Measurements from ENCODE around the gene CLDN34. TPM values are rescaled to one million over a fixed set of nuclear protein-coding genes. Genes with fewer than 3 reads are reported as not detected.

Gene CLDN34
- total RNA-seq, 4 donors from 2014 or later: 1.2 TPM; not detected in 3

DNA sequence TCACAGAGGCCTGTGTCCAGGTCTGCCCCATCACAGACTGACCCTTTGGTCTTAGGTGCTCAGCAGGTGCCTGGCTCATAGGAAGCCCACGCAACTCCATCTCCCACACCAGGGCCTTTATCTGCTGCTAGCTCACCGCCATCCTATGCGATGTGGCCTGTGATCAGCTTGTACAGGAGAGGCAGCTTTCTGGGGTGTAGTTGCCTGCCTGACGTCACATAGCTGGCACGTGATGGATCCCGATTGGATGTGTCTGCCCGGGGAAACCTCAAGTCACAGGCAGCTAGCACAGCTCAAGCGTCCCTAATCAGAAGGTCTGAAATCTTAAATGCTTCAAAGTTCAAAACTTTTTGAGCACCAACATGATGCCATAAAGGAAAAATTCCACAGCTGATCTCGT, 41.2 kb upstream of the CLDN34 start:
- TF ChIP-seq POLR2A (IDR thresholded peaks at IDR 0.05): no peak
- TF ChIP-seq, protein P1, sequence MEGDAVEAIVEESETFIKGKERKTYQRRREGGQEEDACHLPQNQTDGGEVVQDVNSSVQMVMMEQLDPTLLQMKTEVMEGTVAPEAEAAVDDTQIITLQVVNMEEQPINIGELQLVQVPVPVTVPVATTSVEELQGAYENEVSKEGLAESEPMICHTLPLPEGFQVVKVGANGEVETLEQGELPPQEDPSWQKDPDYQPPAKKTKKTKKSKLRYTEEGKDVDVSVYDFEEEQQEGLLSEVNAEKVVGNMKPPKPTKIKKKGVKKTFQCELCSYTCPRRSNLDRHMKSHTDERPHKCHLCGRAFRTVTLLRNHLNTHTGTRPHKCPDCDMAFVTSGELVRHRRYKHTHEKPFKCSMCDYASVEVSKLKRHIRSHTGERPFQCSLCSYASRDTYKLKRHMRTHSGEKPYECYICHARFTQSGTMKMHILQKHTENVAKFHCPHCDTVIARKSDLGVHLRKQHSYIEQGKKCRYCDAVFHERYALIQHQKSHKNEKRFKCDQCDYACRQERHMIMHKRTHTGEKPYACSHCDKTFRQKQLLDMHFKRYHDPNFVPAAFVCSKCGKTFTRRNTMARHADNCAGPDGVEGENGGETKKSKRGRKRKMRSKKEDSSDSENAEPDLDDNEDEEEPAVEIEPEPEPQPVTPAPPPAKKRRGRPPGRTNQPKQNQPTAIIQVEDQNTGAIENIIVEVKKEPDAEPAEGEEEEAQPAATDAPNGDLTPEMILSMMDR (IDR thresholded peaks at IDR 0.05): no peak
- Histone ChIP-seq H3K9me3 (no peaks in the 10 kb centered on the region), H3K4me1 (no peaks in the 10 kb centered on the region), H3K27ac (no peak overlapping the region), H3K36me3 (no peaks in the 10 kb centered on the region), H3K4me3 (no peak overlapping the region), H3K27me3 (no peaks in the 10 kb centered on the region)
- DNase-seq: no peak
- intact Hi-C loops (cut with DNase I; ENCODE audit: low total_unique reads): no loop called here

DNA sequence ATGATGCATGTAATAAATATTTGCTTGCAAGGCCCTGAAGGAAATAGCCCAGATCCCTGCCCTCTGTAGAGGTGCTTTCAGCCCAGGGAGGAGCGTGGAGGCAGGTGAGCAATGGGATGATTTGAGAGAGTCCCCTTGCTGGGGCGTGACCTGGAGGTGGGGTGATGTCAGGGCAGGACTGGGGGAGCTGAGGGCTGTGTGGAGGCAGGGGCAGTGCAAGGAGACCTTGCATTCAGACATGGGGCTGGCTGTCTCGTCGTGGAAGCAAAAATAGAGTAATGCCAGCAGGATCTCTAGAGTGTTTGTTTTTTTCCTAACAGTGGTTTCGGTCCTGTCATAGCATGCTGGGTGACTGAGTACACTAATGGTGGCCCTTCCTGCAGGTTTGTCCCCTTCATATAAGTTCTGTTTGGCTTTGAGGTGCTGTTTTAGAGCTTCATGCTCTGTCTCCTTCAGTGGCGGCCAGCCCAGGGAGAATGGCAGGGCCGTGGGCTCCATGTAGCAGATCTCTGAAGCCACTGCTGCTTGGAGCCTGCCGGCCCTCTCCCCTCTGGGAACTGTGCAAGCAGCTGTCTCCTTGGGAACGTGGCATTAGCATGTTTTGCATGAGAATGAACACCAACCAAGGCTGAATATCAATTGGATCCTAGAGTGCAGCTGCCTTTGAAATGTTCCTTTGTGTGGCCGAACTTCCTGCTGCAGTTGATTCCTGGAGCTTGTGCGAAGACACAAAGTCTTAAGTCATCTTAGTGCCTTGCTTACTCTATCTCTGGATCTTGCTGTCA, 39.3 kb upstream of the CLDN34 start:
- Histone ChIP-seq H3K36me3 (no peaks in the 10 kb centered on the region), H3K4me3 (no peak overlapping the region), H3K4me1 (no peaks in the 10 kb centered on the region), H3K27ac (no peak overlapping the region), H3K27me3 (no peaks in the 10 kb centered on the region), H3K9me3 (no peaks in the 10 kb centered on the region)
- intact Hi-C loops (cut with DNase I; ENCODE audit: low total_unique reads): no loop called here
- no peak for DNase-seq
- no peak for TF ChIP-seq POLR2A (IDR thresholded peaks at IDR 0.05)
- TF ChIP-seq, protein P1 (IDR thresholded peaks at IDR 0.05): no peak

DNA sequence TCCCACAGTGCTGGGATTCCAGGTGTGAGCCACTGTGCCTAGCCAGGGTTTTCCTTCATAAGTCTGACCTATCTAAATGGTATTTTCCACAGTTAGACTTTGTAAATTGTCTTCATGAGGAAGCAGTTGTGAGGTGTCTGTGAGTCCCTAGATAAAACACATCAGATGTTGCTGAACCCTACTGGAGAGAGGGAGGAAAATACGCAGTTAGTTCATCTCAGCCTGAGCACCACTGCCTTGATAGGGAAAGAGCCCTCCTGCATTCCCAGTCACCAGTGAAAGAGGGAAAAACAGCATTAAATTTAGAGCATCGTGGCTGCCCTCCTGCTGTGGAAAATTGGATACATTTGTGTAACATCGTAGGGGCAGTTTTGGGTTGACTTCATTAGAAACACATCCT, 31.7 kb upstream of the CLDN34 start:
- intact Hi-C loops (cut with DNase I; ENCODE audit: low total_unique reads): no loop called here
- H3K36me3 ChIP-seq: no peaks in the 10 kb centered on the region
- H3K9me3 ChIP-seq: no peaks in the 10 kb centered on the region
- TF ChIP-seq POLR2A (IDR thresholded peaks at IDR 0.05): no peak
- TF ChIP-seq, protein P1 (IDR thresholded peaks at IDR 0.05): no peak
- H3K4me1 ChIP-seq: no peaks in the 10 kb centered on the region
- DNase-seq: no peak
- H3K27me3 ChIP-seq: no peaks in the 10 kb centered on the region
- H3K27ac ChIP-seq: no peak overlapping the region
- no peak overlapping the region for H3K4me3 ChIP-seq

DNA sequence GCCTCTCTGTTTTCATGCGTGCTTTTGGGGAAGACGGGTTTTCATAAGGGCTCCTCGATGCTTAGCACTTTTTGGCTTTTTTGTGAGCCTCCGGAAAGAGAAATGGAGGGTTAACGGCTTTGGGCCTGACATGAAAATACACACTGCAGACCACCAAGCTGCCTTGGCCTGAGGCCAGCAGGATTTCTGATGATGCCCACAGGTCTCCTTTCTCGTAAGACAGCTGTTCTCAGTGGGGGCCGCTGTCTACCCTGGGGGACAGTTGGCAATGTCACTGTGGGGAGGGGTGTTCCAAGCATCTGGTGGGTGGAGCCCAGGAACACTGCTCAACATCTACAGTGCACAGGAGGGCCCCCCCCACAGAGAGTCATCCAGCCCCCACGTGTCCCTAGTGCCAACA, 29.4 kb upstream of the CLDN34 start:
- DNase-seq: no peak
- TF ChIP-seq POLR2A (IDR thresholded peaks at IDR 0.05): no peak
- TF ChIP-seq, protein P1 (IDR thresholded peaks at IDR 0.05): no peak
- intact Hi-C loops (cut with DNase I; ENCODE audit: low total_unique reads): no loop called here

DNA sequence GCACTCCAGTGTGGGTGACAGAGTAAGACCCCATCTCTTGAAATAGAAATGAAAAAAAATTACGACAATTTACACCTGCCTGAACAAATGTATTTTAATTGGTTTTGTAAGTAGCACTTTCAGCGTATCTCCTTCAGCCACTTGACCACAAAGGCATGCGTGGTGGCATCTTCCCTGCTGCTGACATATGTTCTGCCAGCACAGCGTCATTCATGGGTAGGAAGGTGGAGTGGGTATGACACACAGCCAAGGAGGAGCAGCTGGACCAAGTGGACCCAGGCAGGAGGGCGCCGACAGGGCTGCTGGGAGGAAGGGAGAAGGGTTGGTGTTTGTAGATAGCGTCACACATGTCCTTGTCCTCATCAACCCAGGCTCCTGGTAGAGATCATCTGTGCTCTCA, 28.6 kb upstream of the CLDN34 start:
- no peaks in the 10 kb centered on the region for H3K36me3 ChIP-seq
- H3K4me3 ChIP-seq: no peak overlapping the region
- H3K9me3 ChIP-seq: no peaks in the 10 kb centered on the region
- TF ChIP-seq POLR2A (IDR thresholded peaks at IDR 0.05): no peak
- TF ChIP-seq, protein P1 (IDR thresholded peaks at IDR 0.05): no peak
- no peak for DNase-seq
- no peaks in the 10 kb centered on the region for H3K27me3 ChIP-seq
- no peaks in the 10 kb centered on the region for H3K4me1 ChIP-seq
- H3K27ac ChIP-seq: no peak overlapping the region
- intact Hi-C loops (cut with DNase I; ENCODE audit: low total_unique reads): no loop called here

More for the DNA sequence above, 29.4 kb upstream of the CLDN34 start:
- H3K4me3 ChIP-seq: no peak overlapping the region
- no peaks in the 10 kb centered on the region for H3K27me3 ChIP-seq
- H3K9me3 ChIP-seq: no peaks in the 10 kb centered on the region
- no peak overlapping the region for H3K27ac ChIP-seq
- no peaks in the 10 kb centered on the region for H3K36me3 ChIP-seq
- H3K4me1 ChIP-seq: no peaks in the 10 kb centered on the region
